ENCODE data around the gene INPP5A. TPM values are rescaled to one million over a fixed set of nuclear protein-coding genes. Genes with fewer than 3 reads are reported as not detected.

INPP5A gene
- polyA plus RNA-seq, 4 donors: 21.1 to 25.0 (median 22.8) TPM

DNA sequence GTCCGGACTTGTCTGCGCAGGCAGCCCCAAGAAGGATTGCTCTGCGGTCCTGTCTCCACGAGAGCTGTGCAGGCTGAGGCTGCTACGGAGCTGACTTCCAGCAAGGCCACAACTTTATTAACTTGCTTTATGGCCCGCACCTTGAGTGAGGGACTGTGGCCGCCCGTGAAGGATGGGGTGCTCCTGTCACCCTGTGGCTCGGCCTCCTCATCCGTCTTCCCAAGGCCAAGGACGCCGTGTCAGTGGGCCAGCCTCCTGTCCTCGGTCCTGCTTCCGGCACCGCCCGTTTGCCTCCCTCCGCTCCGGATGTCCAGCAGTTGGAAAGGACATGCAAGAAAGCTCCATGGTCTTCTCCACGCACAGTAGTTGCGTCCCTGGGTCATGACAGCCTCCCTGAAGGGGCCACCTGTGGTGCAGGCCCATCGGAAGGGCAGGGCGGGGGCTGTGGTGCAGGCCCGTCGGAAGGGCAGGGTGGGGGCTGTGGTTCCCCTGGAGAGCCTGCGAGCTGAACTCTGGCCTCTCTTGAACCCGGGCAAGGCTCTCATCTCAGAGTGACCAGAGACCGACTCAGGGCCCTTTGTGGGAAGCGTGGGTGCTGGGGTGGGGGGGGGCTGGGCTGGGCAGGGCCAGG, 161.3 kb downstream of the INPP5A start:
- FAIRE-seq (no peak), DNase-seq (no peak)
- Histone ChIP-seq H3K27me3 (ENCODE audit: control insufficient read depth in 3 of 3, insufficient read depth in 3 of 3, low read length in 3 of 3) (no peaks in the 10 kb centered on the region), H3K27ac (ENCODE audit: low read depth in 1 of 3, low read length in 2 of 3) (no peak overlapping the region), H3K36me3 (ENCODE audit: control insufficient read depth in 3 of 3, insufficient read depth in 2 of 3, low read depth in 1 of 3, low read length in 3 of 3) (peaks cover 0 to 35% (median 2%) of the 10 kb centered on the region in 3 donors), H3K4me1 (ENCODE audit: control insufficient read depth in 3 of 3, insufficient read depth in 2 of 3, low read depth in 1 of 3, low read length in 2 of 3) (no peaks in the 10 kb centered on the region), H3K9me3 (ENCODE audit: control insufficient read depth in 2 of 2, insufficient read depth in 1 of 2, low read depth in 1 of 2, low read length in 1 of 2) (no peaks in the 10 kb centered on the region), H3K4me3 (ENCODE audit: low read depth in 1 of 3, low read length in 3 of 3) (no peak overlapping the region)
- WGBS, 3 donors: 94 to 95% (median 95%) methylated on average over 27 to 28 of the region's 28 CpGs

DNA sequence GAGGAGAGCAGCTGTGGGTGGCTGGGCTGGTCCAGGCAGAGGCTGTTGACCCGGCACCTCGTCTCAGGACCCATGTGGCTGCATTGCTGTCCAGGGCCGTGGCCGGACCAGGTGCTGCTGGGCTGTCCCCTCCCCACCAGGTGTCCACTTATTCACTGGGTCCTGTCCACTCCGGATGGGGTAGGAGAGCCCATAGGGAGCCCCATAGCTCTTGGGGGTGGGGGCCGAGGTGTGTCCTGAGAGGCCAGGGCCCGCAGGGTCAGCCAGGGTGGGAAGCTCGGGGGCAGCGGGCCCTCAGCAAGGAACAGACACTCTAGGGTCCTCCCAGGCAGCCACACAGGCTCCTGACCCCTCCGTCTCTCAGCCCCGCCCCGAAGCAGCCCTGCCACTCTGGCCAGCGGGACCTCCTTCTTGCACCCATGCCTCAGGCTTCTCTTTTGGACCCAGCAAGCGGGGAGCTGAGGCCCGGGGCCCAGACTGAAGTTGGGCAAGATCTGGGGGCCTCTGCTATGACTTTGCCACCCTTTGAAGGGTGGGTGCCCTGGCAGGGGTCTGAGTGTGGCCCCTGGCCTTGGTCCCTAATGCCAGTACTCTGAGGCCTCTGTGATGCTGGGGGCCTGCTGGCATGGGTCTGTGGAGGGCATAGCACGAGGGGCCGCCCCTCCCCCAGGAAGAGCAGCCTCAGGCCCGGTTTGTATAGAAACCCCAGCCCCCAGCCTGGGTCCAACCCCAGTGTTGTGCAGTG, 162.0 kb downstream of the INPP5A start:
- peaks cover 0 to 7% of the 10 kb centered on the region in 2 donors for H3K9me3 ChIP-seq (ENCODE audit: control insufficient read depth in 2 of 2, insufficient read depth in 1 of 2, low read depth in 1 of 2, low read length in 1 of 2)
- DNase-seq (no peak), FAIRE-seq (no peak)
- H3K4me3 ChIP-seq (ENCODE audit: low read depth in 1 of 3, low read length in 3 of 3): no peak overlapping the region
- no peaks in the 10 kb centered on the region for H3K4me1 ChIP-seq (ENCODE audit: control insufficient read depth in 3 of 3, insufficient read depth in 2 of 3, low read depth in 1 of 3, low read length in 2 of 3)
- WGBS, 3 donors: 89 to 93% (median 92%) methylated on average over 17 to 18 of the region's 18 CpGs
- H3K27me3 ChIP-seq (ENCODE audit: control insufficient read depth in 3 of 3, insufficient read depth in 3 of 3, low read length in 3 of 3): no peaks in the 10 kb centered on the region
- peaks cover 0 to 39% (median 2%) of the 10 kb centered on the region in 3 donors for H3K36me3 ChIP-seq (ENCODE audit: control insufficient read depth in 3 of 3, insufficient read depth in 2 of 3, low read depth in 1 of 3, low read length in 3 of 3)
- no peak overlapping the region for H3K27ac ChIP-seq (ENCODE audit: low read depth in 1 of 3, low read length in 2 of 3)

DNA sequence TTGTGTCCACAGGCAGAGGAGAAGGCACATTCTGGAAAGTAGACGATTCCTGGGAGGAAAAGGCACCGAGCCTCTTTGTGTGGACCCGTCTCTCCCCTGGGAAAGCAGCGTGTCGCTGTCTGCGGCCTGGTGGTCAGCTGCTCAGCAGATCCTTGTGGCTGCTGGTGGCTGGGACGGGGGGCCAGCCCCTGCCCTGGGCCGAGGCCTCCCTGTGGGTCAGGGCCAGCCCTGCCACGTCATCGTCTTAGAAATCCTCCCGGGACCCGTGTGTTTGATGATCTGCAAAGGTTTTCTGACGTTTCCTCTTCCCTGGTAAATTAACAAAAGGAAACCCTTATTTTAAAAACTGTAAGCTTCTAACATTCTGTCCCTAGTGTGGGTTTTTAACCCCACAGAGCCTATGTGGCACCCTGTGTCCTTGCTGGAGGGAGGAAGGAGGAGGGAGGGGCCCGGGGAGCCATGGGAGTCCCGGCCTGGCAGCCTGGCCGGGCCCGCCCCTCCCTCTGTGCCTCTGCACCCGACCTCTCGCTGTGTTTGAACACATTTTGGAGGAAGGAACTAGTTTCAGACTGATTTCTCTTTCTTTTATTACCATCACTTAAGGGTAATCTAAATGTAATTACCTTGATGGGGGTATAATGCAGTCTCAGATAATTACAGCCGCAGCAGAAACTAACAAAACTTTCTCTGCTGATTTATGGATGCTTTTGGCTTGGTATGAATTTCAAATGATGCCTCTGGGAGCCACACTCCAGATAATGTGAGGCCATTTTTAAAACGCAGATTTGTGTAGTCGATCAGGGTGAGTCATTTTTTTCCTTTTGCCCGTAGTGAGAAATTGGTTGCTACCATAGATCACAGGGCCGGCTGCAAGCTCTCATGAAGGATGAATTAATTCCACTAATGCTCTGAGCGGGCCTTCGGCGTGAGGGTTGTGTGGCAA, 162.8 kb downstream of the INPP5A start:
- Histone ChIP-seq H3K27me3 (ENCODE audit: control insufficient read depth in 3 of 3, insufficient read depth in 3 of 3, low read length in 3 of 3) (no peaks in the 10 kb centered on the region), H3K27ac (ENCODE audit: low read depth in 1 of 3, low read length in 2 of 3) (no peak overlapping the region), H3K4me3 (ENCODE audit: low read depth in 1 of 3, low read length in 3 of 3) (no peak overlapping the region), H3K9me3 (ENCODE audit: control insufficient read depth in 2 of 2, insufficient read depth in 1 of 2, low read depth in 1 of 2, low read length in 1 of 2) (peaks cover 0 to 13% of the 10 kb centered on the region in 2 donors), H3K4me1 (ENCODE audit: control insufficient read depth in 3 of 3, insufficient read depth in 2 of 3, low read depth in 1 of 3, low read length in 2 of 3) (no peaks in the 10 kb centered on the region), H3K36me3 (ENCODE audit: control insufficient read depth in 3 of 3, insufficient read depth in 2 of 3, low read depth in 1 of 3, low read length in 3 of 3) (peaks cover 0 to 45% (median 8%) of the 10 kb centered on the region in 3 donors)
- DNase-seq (no peak), FAIRE-seq (no peak)
- 70 to 73% (median 72%) methylated on average over 27 of the region's 27 CpGs for WGBS, 3 donors

DNA sequence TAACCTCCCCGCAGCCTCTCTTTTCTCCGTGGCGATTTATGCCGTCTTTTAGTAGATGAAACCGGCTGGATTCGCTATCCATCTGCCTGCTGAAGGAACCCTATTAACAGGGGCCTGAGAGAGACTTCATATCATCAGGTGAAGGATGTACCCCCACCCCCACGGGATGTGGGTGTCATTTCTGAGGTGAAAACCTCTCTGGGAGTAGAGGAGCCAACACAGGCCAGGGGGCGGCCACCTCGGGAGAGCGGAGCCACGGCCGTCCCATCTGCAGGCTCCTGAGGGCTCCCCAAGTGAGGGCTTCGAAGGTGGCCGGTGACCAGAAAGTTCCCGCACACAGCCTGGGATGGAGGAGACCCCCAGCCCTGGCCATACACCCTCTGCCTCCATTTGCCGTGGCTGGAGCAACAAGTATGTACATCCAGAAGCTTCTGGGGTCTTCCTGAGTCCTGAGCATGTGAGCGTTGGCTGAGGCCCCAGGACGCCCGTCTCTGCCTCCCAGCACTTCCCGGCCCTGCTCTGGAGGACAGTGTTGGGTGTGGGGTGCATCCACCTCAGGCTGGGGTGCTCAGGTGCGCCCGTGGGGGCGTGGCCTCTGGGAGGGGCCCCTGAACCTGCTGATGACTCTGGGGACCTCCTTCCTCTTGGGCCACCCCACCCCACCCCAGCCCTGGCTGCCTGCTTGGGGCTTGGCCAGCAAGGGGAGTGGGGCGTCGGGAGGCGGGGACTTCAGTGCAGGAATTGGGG, 163.7 kb downstream of the INPP5A start:
- H3K9me3 ChIP-seq (ENCODE audit: control insufficient read depth in 2 of 2, insufficient read depth in 1 of 2, low read depth in 1 of 2, low read length in 1 of 2): peaks cover 1 to 18% of the 10 kb centered on the region in 2 donors
- 90 to 94% (median 92%) methylated on average over 25 to 26 of the region's 26 CpGs for WGBS, 3 donors
- H3K4me1 ChIP-seq (ENCODE audit: control insufficient read depth in 3 of 3, insufficient read depth in 2 of 3, low read depth in 1 of 3, low read length in 2 of 3): no peaks in the 10 kb centered on the region
- no peak overlapping the region for H3K4me3 ChIP-seq (ENCODE audit: low read depth in 1 of 3, low read length in 3 of 3)
- H3K36me3 ChIP-seq (ENCODE audit: control insufficient read depth in 3 of 3, insufficient read depth in 2 of 3, low read depth in 1 of 3, low read length in 3 of 3): peaks cover 0 to 48% (median 8%) of the 10 kb centered on the region in 3 donors
- no peaks in the 10 kb centered on the region for H3K27me3 ChIP-seq (ENCODE audit: control insufficient read depth in 3 of 3, insufficient read depth in 3 of 3, low read length in 3 of 3)
- FAIRE-seq (no peak), DNase-seq (no peak)
- no peak overlapping the region for H3K27ac ChIP-seq (ENCODE audit: low read depth in 1 of 3, low read length in 2 of 3)

DNA sequence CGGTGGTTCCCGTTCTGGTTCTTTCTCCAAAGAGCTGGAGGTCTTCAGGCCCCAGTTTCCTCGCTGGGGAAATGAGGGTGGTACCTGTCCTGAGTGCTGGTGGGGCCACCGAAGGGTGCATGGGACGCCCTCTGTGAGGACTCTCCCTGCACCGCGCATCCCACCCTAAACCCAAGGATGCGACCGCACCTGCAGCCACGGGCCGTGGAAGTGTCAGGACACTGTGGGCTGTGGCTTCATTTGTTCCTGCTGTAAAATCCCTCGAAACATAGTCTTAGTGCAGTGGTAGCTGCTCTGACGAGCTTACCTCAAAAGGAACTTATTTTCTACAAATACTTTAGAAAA, 164.2 kb downstream of the INPP5A start:
- Histone ChIP-seq H3K4me1 (ENCODE audit: control insufficient read depth in 3 of 3, insufficient read depth in 2 of 3, low read depth in 1 of 3, low read length in 2 of 3) (no peaks in the 10 kb centered on the region), H3K27me3 (ENCODE audit: control insufficient read depth in 3 of 3, insufficient read depth in 3 of 3, low read length in 3 of 3) (no peaks in the 10 kb centered on the region), H3K4me3 (ENCODE audit: low read depth in 1 of 3, low read length in 3 of 3) (no peak overlapping the region), H3K36me3 (ENCODE audit: control insufficient read depth in 3 of 3, insufficient read depth in 2 of 3, low read depth in 1 of 3, low read length in 3 of 3) (peaks cover 0 to 50% (median 8%) of the 10 kb centered on the region in 3 donors), H3K27ac (ENCODE audit: low read depth in 1 of 3, low read length in 2 of 3) (no peak overlapping the region), H3K9me3 (ENCODE audit: control insufficient read depth in 2 of 2, insufficient read depth in 1 of 2, low read depth in 1 of 2, low read length in 1 of 2) (peaks cover 1 to 24% of the 10 kb centered on the region in 2 donors)
- DNase-seq: no peak
- WGBS, 3 donors: 93 to 95% (median 95%) methylated on average over 13 of the region's 13 CpGs
- no peak for FAIRE-seq

DNA sequence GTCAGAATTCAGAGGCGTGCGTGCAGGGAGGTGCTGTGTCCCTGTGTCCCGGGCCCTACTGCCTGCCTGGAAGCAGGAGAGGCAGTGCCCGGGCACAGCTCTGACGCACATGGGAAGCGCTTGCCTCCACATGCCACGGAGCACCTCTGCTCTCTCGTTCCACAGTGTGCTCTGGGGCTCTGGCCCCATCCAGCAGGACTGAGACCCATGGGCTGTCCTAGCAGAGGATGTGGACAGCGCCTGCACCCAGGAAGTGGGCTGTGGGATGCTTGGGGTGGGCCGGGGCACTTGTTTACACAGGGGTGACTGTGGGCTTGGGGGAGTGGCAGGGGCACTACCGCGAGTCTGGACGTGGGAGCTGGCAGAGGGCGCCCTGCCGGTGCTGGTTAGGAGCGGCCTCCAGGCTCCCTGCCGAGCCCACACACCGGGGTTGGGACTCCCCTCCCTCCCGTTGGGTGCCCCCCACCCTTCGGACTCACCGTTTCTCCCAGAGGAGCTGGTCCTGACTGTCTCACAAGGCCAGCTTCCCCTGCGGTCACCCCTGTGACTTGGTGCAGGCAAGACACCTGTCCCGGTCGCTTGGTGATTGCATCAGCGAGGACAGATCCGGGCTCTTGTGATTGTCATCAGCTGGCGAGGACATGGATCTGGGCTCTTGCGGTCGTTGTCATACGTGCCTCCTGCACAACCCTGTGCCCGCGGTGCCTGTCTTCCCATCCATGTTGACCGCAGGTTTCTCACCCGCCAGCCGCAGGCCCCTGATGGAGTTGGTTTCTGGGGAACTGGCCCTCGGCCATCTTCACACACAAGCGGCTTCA, 165.2 kb downstream of the INPP5A start:
- Histone ChIP-seq H3K27ac (ENCODE audit: low read depth in 1 of 3, low read length in 2 of 3) (no peak overlapping the region), H3K4me3 (ENCODE audit: low read depth in 1 of 3, low read length in 3 of 3) (no peak overlapping the region), H3K4me1 (ENCODE audit: control insufficient read depth in 3 of 3, insufficient read depth in 2 of 3, low read depth in 1 of 3, low read length in 2 of 3) (no peaks in the 10 kb centered on the region), H3K27me3 (ENCODE audit: control insufficient read depth in 3 of 3, insufficient read depth in 3 of 3, low read length in 3 of 3) (no peaks in the 10 kb centered on the region), H3K36me3 (ENCODE audit: control insufficient read depth in 3 of 3, insufficient read depth in 2 of 3, low read depth in 1 of 3, low read length in 3 of 3) (peaks cover 0 to 44% (median 6%) of the 10 kb centered on the region in 3 donors), H3K9me3 (ENCODE audit: control insufficient read depth in 2 of 2, insufficient read depth in 1 of 2, low read depth in 1 of 2, low read length in 1 of 2) (peaks cover 1 to 27% of the 10 kb centered on the region in 2 donors)
- no peak for DNase-seq
- 92 to 94% (median 93%) methylated on average over 35 to 37 of the region's 37 CpGs for WGBS, 3 donors
- no peak for FAIRE-seq

DNA sequence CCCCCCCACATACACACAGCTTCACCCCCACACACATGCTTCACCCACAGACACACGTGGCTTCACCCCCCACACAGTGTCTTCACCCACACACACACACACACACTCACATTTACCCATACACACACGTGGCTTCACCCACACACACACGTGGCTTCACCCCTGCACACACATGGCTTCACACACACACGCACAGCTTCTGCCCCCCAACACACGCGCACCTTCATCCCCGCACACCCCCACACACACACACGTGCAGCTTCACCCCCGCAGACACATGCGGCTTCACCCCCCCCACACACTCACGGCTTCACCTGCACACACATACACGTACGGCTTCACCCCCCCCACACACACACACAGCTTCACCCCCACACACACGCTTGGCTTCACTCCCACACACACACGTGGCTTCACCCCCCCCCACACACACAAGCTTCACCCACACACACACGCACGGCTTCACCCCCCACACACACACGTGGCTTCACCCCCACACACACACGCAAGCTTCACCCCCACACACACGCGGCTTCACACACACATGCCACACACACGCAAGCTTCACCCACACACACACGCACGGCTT, 165.9 kb downstream of the INPP5A start:
- Histone ChIP-seq H3K27me3 (ENCODE audit: control insufficient read depth in 3 of 3, insufficient read depth in 3 of 3, low read length in 3 of 3) (no peaks in the 10 kb centered on the region), H3K27ac (ENCODE audit: low read depth in 1 of 3, low read length in 2 of 3) (no peak overlapping the region), H3K9me3 (ENCODE audit: control insufficient read depth in 2 of 2, insufficient read depth in 1 of 2, low read depth in 1 of 2, low read length in 1 of 2) (peaks cover 1 to 27% of the 10 kb centered on the region in 2 donors), H3K4me3 (ENCODE audit: low read depth in 1 of 3, low read length in 3 of 3) (no peak overlapping the region), H3K36me3 (ENCODE audit: control insufficient read depth in 3 of 3, insufficient read depth in 2 of 3, low read depth in 1 of 3, low read length in 3 of 3) (peaks cover 0 to 42% (median 9%) of the 10 kb centered on the region in 3 donors), H3K4me1 (ENCODE audit: control insufficient read depth in 3 of 3, insufficient read depth in 2 of 3, low read depth in 1 of 3, low read length in 2 of 3) (no peaks in the 10 kb centered on the region)
- WGBS, 3 donors: 94 to 98% (median 96%) methylated on average over 23 to 24 of the region's 24 CpGs
- no peak for DNase-seq
- FAIRE-seq: no peak
